ENCODE results near the gene AEBP2. TPM values are rescaled to one million over a fixed set of nuclear protein-coding genes. Genes with fewer than 3 reads are reported as not detected.
"Not testable (repeated sequence)": the region's sequence is repeated elsewhere in the genome, so short reads cannot be mapped to it uniquely, and the experiment has no call there.

AEBP2 gene
- total RNA-seq, 2 donors from 2014 or later: 25.1 to 25.7 TPM

GRCh38 chr12:19421503-19422282 is 17.6 kb upstream of the AEBP2 start:
- no peaks in the 10 kb centered on the region for H3K27me3 ChIP-seq
- intact Hi-C loops (cut with DNase I): no loop called here
- DNase-seq (no peak), ATAC-seq (no peak)
- no peaks in the 10 kb centered on the region for H3K36me3 ChIP-seq (replicated peaks in 1 of 2; ENCODE audit: insufficient read depth in 1 of 2, low read depth in 2 of 2)
- H3K4me1 ChIP-seq: no peaks in the 10 kb centered on the region
- TF ChIP-seq, protein P1, sequence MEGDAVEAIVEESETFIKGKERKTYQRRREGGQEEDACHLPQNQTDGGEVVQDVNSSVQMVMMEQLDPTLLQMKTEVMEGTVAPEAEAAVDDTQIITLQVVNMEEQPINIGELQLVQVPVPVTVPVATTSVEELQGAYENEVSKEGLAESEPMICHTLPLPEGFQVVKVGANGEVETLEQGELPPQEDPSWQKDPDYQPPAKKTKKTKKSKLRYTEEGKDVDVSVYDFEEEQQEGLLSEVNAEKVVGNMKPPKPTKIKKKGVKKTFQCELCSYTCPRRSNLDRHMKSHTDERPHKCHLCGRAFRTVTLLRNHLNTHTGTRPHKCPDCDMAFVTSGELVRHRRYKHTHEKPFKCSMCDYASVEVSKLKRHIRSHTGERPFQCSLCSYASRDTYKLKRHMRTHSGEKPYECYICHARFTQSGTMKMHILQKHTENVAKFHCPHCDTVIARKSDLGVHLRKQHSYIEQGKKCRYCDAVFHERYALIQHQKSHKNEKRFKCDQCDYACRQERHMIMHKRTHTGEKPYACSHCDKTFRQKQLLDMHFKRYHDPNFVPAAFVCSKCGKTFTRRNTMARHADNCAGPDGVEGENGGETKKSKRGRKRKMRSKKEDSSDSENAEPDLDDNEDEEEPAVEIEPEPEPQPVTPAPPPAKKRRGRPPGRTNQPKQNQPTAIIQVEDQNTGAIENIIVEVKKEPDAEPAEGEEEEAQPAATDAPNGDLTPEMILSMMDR (IDR thresholded peaks at IDR 0.05): no peak
- TF ChIP-seq POLR2A (IDR thresholded peaks at IDR 0.05): no peak
- 83 to 91% methylated on average over 6 of the region's 6 CpGs for WGBS, 2 donors
- no peak overlapping the region for H3K27ac ChIP-seq
- no peaks in the 10 kb centered on the region for H3K9me3 ChIP-seq
- H3K4me3 ChIP-seq: no peak overlapping the region

- no peak overlapping the region for H3K4me3 ChIP-seq
- H3K27me3 ChIP-seq: no peaks in the 10 kb centered on the region
- no peaks in the 10 kb centered on the region for H3K9me3 ChIP-seq
- DNase-seq (no peak), ATAC-seq (no peak)
- no peaks in the 10 kb centered on the region for H3K36me3 ChIP-seq (replicated peaks in 1 of 2; ENCODE audit: insufficient read depth in 1 of 2, low read depth in 2 of 2)
- intact Hi-C loops (cut with DNase I): no loop called here
- no peak overlapping the region for H3K27ac ChIP-seq
- H3K4me1 ChIP-seq: no peaks in the 10 kb centered on the region
- TF ChIP-seq POLR2A (IDR thresholded peaks at IDR 0.05): no peak
- TF ChIP-seq, protein P1 (IDR thresholded peaks at IDR 0.05): no peak
- WGBS, 2 donors: 82 to 84% methylated on average over 12 of the region's 12 CpGs
These were observed 15.9 kb upstream of the AEBP2 start for GRCh38 chr12:19423166-19423930.

DNA sequence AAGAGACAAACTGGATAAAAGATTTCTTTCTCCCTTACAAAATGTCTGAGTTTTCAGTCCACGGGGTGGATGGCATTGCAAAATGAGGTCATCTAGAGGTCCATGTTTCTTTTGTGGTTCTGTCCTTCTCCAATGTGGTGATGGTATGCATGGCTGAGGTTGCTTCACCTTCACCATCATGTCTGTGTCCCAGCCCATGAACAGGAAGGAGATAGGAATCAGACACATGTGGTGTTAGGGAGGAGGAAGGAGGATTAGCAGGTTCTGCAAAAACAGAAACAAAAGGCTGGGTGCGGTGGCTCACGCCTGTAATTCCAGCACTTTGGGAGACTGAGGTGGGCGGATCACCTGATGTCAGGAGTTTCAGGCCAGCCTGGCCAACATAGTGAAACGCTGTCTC is 11.0 kb upstream of the AEBP2 start:
- no peaks in the 10 kb centered on the region for H3K27me3 ChIP-seq
- H3K4me1 ChIP-seq: peaks cover 6% of the 10 kb centered on the region
- H3K27ac ChIP-seq: no peak overlapping the region
- ATAC-seq: no peak
- intact Hi-C loops (cut with DNase I): no loop called here
- 76 to 78% methylated on average over 5 of the region's 5 CpGs for WGBS, 2 donors
- H3K36me3 ChIP-seq (replicated peaks in 1 of 2; ENCODE audit: insufficient read depth in 1 of 2, low read depth in 2 of 2): no peaks in the 10 kb centered on the region
- no peak for DNase-seq
- H3K4me3 ChIP-seq: no peak overlapping the region
- no peaks in the 10 kb centered on the region for H3K9me3 ChIP-seq
- TF ChIP-seq, protein P1 (IDR thresholded peaks at IDR 0.05): no peak
- no peak for TF ChIP-seq POLR2A (IDR thresholded peaks at IDR 0.05)

DNA sequence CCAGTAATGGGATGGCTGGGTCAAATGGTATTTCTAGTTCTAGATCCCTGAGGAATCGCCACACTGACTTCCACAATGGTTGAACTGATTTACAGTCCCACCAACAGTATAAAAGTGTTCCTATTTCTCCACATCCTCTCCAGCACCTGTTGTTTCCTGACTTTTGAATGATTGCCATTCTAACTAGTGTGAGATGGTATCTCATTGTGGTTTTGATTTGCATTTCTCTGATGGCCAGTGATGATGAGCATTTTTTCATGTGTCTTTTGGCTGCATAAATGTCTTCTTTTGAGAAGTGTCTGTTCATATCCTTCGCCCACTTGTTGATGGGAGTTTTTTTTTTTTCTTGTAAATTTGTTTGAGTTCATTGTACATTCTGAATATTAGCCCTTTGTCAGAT is 9.8 kb upstream of the AEBP2 start:
- H3K27ac ChIP-seq; intact Hi-C loops (cut with DNase I); DNase-seq; ATAC-seq; H3K27me3 ChIP-seq; H3K4me3 ChIP-seq; H3K4me1 ChIP-seq; H3K36me3 ChIP-seq (replicated peaks in 1 of 2; ENCODE audit: insufficient read depth in 1 of 2, low read depth in 2 of 2); H3K9me3 ChIP-seq: not testable (repeated sequence)
- 89 to 100% methylated on average over 1 to 2 of the region's 2 CpGs for WGBS, 2 donors

DNA sequence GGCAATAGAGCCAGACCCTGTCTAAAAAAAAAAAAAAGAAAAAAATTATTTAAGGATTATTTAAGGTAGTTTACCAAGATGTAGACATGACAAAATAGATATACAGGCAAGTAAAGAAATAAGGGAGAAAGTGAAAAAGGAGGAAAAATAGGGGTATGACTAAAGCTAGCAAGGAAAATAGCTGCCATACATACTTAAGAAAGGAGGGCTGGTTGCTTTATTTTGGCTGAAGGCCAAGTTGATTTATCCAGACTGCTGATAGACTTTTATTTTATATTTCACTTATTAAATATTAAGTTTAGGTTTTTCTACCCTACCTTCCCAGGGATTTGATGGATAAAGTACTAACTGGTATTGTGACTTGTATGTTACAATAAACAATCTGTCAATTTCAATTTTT is 8.3 kb upstream of the AEBP2 start:
- DNase-seq (no peak), ATAC-seq (no peak)
- peaks cover 6% of the 10 kb centered on the region for H3K4me1 ChIP-seq

More for the DNA sequence above, 8.3 kb upstream of the AEBP2 start:
- H3K27ac ChIP-seq: no peak overlapping the region
- intact Hi-C loops (cut with DNase I): no loop called here
- no peaks in the 10 kb centered on the region for H3K36me3 ChIP-seq (replicated peaks in 1 of 2; ENCODE audit: insufficient read depth in 1 of 2, low read depth in 2 of 2)
- no peak overlapping the region for H3K4me3 ChIP-seq
- no peaks in the 10 kb centered on the region for H3K27me3 ChIP-seq
- no peaks in the 10 kb centered on the region for H3K9me3 ChIP-seq
- TF ChIP-seq, protein P1 (IDR thresholded peaks at IDR 0.05): no peak
- no peak for TF ChIP-seq POLR2A (IDR thresholded peaks at IDR 0.05)

All from body of pancreas (tissue), 4 donors.